ENCODE data around the gene HECW1. TPM values are rescaled to one million over a fixed set of nuclear protein-coding genes. Genes with fewer than 3 reads are reported as not detected.

Gene HECW1
- total and polyA plus RNA-seq, 2 of the 13 experiments (the other 11 are each of a cell fraction or from before 2014, with no cell fraction given), result not detected

GRCh38 chr7:43505412-43505811 is 393.0 kb downstream of the HECW1 start:
- peaks cover 63% of the 10 kb centered on the region for H3K4me1 ChIP-seq (ENCODE audit: insufficient read depth, low read length)
- in situ Hi-C loops (cut with HindIII; ENCODE audit: extremely low pct_ligation_motif_present, low pct_unique_long_range_greater_than_20kb) (no loop called here), intact Hi-C loops (cut with micrococcal nuclease; ENCODE audit: unreplicated experiment) (no loop called here)
- no peaks in the 10 kb centered on the region for H3K36me3 ChIP-seq (replicated peaks in 1 of 2; ENCODE audit: control insufficient read depth in 1 of 2, insufficient read depth in 2 of 2, low read length in 2 of 2)
- no peak overlapping the region for H3K4me3 ChIP-seq (replicated peaks in 1 of 3; ENCODE audit: insufficient read depth in 1 of 3, low read depth in 2 of 3, low read length in 3 of 3)
- no peak overlapping the region for H2AFZ ChIP-seq (ENCODE audit: low read length)
- H3K27me3 ChIP-seq (ENCODE audit: control insufficient read depth in 1 of 2, insufficient read depth in 2 of 2, low read length in 2 of 2), result no peaks in the 10 kb centered on the region
- ATAC-seq (peak; percentile 51; the same call in 2 of the 3 replicates), DNase-seq (ENCODE audit: low spot score) (peak; percentile 68), FAIRE-seq (no peak)
- WGBS (ENCODE audit: low lambda C conversion rate), result 66% methylated on average over 2 of the region's 2 CpGs
- H3K4me2 ChIP-seq (ENCODE audit: low read depth, low read length), result no peak overlapping the region
- ChIA-PET POLR2A (no interaction called here), CTCF (ENCODE audit: low intra/inter-chr PET ratio, low total read pairs) (no interaction called here)
- BruUV-seq (replicated peaks), result no TSS peak
- H3K79me2 ChIP-seq (ENCODE audit: insufficient read depth, low read length), result no peaks in the 10 kb centered on the region
- H3K27ac ChIP-seq (ENCODE audit: extremely low read length, insufficient read depth, low read length), result no peak overlapping the region
- H3K9me3 ChIP-seq (ENCODE audit: low read length), result no peaks in the 10 kb centered on the region
- H4K20me1 ChIP-seq (ENCODE audit: insufficient read depth, low read length), result no peaks in the 10 kb centered on the region
- no peak overlapping the region for H3K9ac ChIP-seq (ENCODE audit: insufficient read depth, low read depth, low read length)
- TF ChIP-seq ZNF720 (CRISPR knock-in tag; IDR thresholded peaks at IDR 0.05) (no peak), CEBPB (IDR thresholded peaks at IDR 0.05; ENCODE audit: borderline replicate concordance, low read depth, low read length) (peak; percentile 34; the same call in 1 of the 2 replicates), TEAD3 (CRISPR knock-in tag; optimal IDR thresholded peaks at IDR 0.05; ENCODE audit: borderline replicate concordance) (peak; percentile 41), PPARG (CRISPR knock-in tag; conservative IDR thresholded peaks at IDR 0.05) (0 out of 2 replicates have a peak, but pooled peaks have one; percentile 42), FOXP1 (IDR thresholded peaks at IDR 0.05) (no peak), FOXP1 (CRISPR knock-in tag; IDR thresholded peaks at IDR 0.05) (peak; percentile 22; the same call in 1 of the 2 replicates), SOX6 (IDR thresholded peaks at IDR 0.05) (no peak), SOX6 (CRISPR knock-in tag; IDR thresholded peaks at IDR 0.05) (peak; percentile 53), NONO (IDR thresholded peaks at IDR 0.05) (no peak), NONO (CRISPR knock-in tag; conservative IDR thresholded peaks at IDR 0.05) (0 out of 2 replicates have a peak, but pooled peaks have one; percentile 26), SALL1 (CRISPR knock-in tag; IDR thresholded peaks at IDR 0.05) (peak; percentile 76), HNF4G (IDR thresholded peaks at IDR 0.05; ENCODE audit: borderline replicate concordance, low read depth, low read length) (peak; percentile 78; the same call in 1 of the 2 replicates), HNF4G (CRISPR knock-in tag; IDR thresholded peaks at IDR 0.05; ENCODE audit: borderline replicate concordance, low read depth) (peak; percentile 23; the same call in 1 of the 2 replicates), ZNF710 (CRISPR knock-in tag; IDR thresholded peaks at IDR 0.05; ENCODE audit: borderline replicate concordance) (peak; percentile 40; the same call in 1 of the 2 replicates), TCF7 (IDR thresholded peaks at IDR 0.05; ENCODE audit: low read depth) (0 out of 2 replicates have a peak, but pooled peaks have one; percentile 6), RCOR2 (CRISPR knock-in tag; IDR thresholded peaks at IDR 0.05) (peak; percentile 85), ELF3 (CRISPR knock-in tag; IDR thresholded peaks at IDR 0.05) (no peak), NCOR1 (IDR thresholded peaks at IDR 0.05; ENCODE audit: borderline replicate concordance, low read length) (peak; percentile 68; the same call in 1 of the 2 replicates), RORA (CRISPR knock-in tag; IDR thresholded peaks at IDR 0.05) (no peak), ZMYM4 (CRISPR knock-in tag; IDR thresholded peaks at IDR 0.05) (peak; percentile 66), ESRRA (CRISPR knock-in tag; IDR thresholded peaks at IDR 0.05; ENCODE audit: low read depth) (peak; percentile 47; the same call in 1 of the 2 replicates), TCF12 (IDR thresholded peaks at IDR 0.05) (no peak), TCF12 (CRISPR knock-in tag; IDR thresholded peaks at IDR 0.05) (no peak), FOXO1 (CRISPR knock-in tag; IDR thresholded peaks at IDR 0.05) (peak; percentile 69), CHD4 (IDR thresholded peaks at IDR 0.05; ENCODE audit: borderline replicate concordance, low read length) (peak; percentile 96), HNF4A (CRISPR knock-in tag; IDR thresholded peaks at IDR 0.05) (peak; percentile 98)
- TF ChIP-seq, protein P1, sequence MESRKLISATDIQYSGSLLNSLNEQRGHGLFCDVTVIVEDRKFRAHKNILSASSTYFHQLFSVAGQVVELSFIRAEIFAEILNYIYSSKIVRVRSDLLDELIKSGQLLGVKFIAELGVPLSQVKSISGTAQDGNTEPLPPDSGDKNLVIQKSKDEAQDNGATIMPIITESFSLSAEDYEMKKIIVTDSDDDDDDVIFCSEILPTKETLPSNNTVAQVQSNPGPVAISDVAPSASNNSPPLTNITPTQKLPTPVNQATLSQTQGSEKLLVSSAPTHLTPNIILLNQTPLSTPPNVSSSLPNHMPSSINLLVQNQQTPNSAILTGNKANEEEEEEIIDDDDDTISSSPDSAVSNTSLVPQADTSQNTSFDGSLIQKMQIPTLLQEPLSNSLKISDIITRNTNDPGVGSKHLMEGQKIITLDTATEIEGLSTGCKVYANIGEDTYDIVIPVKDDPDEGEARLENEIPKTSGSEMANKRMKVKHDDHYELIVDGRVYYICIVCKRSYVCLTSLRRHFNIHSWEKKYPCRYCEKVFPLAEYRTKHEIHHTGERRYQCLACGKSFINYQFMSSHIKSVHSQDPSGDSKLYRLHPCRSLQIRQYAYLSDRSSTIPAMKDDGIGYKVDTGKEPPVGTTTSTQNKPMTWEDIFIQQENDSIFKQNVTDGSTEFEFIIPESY (CRISPR knock-in tag; IDR thresholded peaks at IDR 0.05), result peak; percentile 99

Data from HepG2 (cell line).